ENCODE measurements around the gene TNPO1.

GRCh38 chr5:72834924-72835323 lies 18.5 kb downstream of the TNPO1 start:
- TF ChIP-seq, protein P1, sequence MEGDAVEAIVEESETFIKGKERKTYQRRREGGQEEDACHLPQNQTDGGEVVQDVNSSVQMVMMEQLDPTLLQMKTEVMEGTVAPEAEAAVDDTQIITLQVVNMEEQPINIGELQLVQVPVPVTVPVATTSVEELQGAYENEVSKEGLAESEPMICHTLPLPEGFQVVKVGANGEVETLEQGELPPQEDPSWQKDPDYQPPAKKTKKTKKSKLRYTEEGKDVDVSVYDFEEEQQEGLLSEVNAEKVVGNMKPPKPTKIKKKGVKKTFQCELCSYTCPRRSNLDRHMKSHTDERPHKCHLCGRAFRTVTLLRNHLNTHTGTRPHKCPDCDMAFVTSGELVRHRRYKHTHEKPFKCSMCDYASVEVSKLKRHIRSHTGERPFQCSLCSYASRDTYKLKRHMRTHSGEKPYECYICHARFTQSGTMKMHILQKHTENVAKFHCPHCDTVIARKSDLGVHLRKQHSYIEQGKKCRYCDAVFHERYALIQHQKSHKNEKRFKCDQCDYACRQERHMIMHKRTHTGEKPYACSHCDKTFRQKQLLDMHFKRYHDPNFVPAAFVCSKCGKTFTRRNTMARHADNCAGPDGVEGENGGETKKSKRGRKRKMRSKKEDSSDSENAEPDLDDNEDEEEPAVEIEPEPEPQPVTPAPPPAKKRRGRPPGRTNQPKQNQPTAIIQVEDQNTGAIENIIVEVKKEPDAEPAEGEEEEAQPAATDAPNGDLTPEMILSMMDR (IDR thresholded peaks at IDR 0.05; ENCODE audit: low read length), result no peak
- no peak for TF ChIP-seq EZH2 (IDR thresholded peaks at IDR 0.05; ENCODE audit: borderline replicate concordance, low read length)

Measured in OCI-LY1 (cell line).